Cardiac muscle cell (in vitro differentiated cells and primary cell): ENCODE measurements around the gene RPAIN. TPM values are rescaled to one million over a fixed set of nuclear protein-coding genes. Genes with fewer than 3 reads are reported as not detected.
"Not testable (repeated sequence)": the region's sequence is repeated elsewhere in the genome, so short reads cannot be mapped to it uniquely, and the experiment has no call there.

Source experiments
- DNase-seq, 2 donors: peaks; one replicate each; pipeline versions ENCODE4 v3.0.0 to v3.0.0-alpha.2; 2010 to 2017; ENCODE audit warnings: low read depth in 1 of 2, low spot score in 1 of 2
- H3K27ac ChIP-seq: fragments of 200-600 bp; sonication (generic); 2 replicates; pipeline ENCODE4 v1.5.1; 2016
- H3K27me3 ChIP-seq: fragments of 200-600 bp; sonication (generic); 2 replicates; pipeline ENCODE4 v1.6.0; 2016; ENCODE audit warnings: control low read depth
- H3K36me3 ChIP-seq: fragments of 200-600 bp; sonication (generic); 2 replicates; pipeline ENCODE4 v1.5.1; 2016; ENCODE audit warnings: control low read depth
- H3K4me1 ChIP-seq: fragments of 200-600 bp; sonication (generic); 2 replicates; pipeline ENCODE4 v1.8.1; 2017; ENCODE audit warnings: low read depth, mild to moderate bottlenecking, mixed run types
- H3K4me3 ChIP-seq: fragments of 200-600 bp; sonication (generic); 2 replicates; pipeline ENCODE4 v1.5.1; 2016; ENCODE audit warnings: mild to moderate bottlenecking
- H3K9me3 ChIP-seq: fragments of 200-600 bp; sonication (generic); 2 replicates; pipeline ENCODE4 v1.5.1; 2017; ENCODE audit warnings: low read depth, mild to moderate bottlenecking, control low read depth
- CTCF ChIP-seq: IDR thresholded peaks from 2 replicates; pipeline ENCODE4 v1.5.1; 2012; ENCODE audit warnings: low read depth, mild to moderate bottlenecking, low read length
- polyA plus RNA-seq: library from polyadenylated mRNA; unstranded; fragments of >200 nt; fragmentation: Nextera tagmentation; extraction: Ambion mirVana; gene quantifications from 2 replicates; pipeline ENCODE4 v1.2.1, GENCODE V29; 2016
- total RNA-seq: library from RNA; depleted of rRNA; stranded (reverse); fragments of >200 nt; gene quantifications from 2 replicates; pipeline ENCODE4 v1.2.3, GENCODE V29; 2016

The RPAIN gene
- total and polyA plus RNA-seq, 2 experiments from 2014 or later = 119 to 185 TPM

GRCh38 chr17:5430413-5430999 is 10.5 kb downstream of the RPAIN start:
- DNase-seq = no peak
- no peaks in the 10 kb centered on the region for H3K4me1 ChIP-seq
- no peak overlapping the region for H3K4me3 ChIP-seq
- no peak for TF ChIP-seq CTCF
- peak overlapping the region; percentile 62 for H3K27ac ChIP-seq
- no peaks in the 10 kb centered on the region for H3K27me3 ChIP-seq
- H3K9me3 ChIP-seq = no peaks in the 10 kb centered on the region
- H3K36me3 ChIP-seq = peaks cover 84% of the 10 kb centered on the region

GRCh38 chr17:5431234-5431633 is 11.3 kb downstream of the RPAIN start:
- peak overlapping the region; percentile 62 for H3K27ac ChIP-seq
- not testable (repeated sequence) for DNase-seq, H3K27me3 ChIP-seq, H3K4me3 ChIP-seq, H3K9me3 ChIP-seq, H3K4me1 ChIP-seq
- H3K36me3 ChIP-seq = peaks cover 79% of the 10 kb centered on the region

DNA sequence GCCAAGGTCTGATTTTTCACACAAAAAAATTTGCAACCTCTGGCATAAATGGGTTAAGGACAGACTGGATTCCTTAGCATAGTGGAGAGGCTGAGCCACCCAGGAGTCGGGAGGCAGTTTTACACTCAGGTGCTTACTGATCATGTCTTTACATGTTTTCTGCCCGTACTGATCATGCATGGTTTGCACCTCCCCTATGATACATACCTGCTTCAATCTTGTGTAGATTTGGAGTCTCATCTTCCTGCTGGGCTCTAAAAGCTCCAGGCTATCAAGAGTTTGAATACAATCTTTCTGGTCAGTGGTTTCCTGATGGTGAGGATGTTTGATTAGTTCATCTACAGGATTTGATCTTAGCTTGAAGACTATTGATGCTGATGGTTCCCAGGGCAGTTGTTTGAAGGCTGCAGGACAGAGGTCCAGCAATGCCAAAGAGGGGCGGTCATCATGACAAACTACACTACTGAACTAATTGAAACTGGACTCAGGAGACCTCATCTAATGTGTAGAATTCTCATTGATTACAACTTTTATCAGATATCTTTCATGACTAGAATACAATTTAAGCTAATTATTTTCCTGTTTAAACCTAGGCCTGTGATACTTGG is 12.1 kb downstream of the RPAIN start:
- no peak for TF ChIP-seq CTCF
- no peak overlapping the region for H3K4me3 ChIP-seq
- H3K4me1 ChIP-seq = no peaks in the 10 kb centered on the region
- peaks cover 76% of the 10 kb centered on the region for H3K36me3 ChIP-seq
- H3K27ac ChIP-seq = peak overlapping the region; percentile 62
- no peaks in the 10 kb centered on the region for H3K27me3 ChIP-seq
- no peak for DNase-seq
- no peaks in the 10 kb centered on the region for H3K9me3 ChIP-seq

DNA sequence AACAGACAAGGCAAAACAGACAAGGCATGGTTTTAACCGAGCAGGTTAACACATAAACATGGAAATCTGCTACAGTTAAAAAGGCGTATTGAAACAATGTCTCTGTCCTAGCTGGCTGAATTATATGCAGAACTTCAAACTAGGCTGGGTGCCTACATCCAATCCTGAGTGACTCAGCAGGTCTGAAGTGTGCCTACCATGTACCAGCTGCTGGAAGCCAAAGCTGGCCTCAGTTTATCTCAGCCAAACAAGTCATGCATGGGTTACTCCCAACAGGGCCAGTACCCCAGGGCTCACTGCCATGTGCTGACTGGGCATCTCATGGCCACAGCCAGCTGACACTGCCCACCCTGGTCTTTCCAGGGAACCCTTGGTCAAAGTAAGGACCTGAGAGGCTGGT is 15.0 kb downstream of the RPAIN start:
- Histone ChIP-seq H3K27ac (no peak overlapping the region), H3K27me3 (no peaks in the 10 kb centered on the region), H3K4me3 (no peak overlapping the region), H3K36me3 (peaks cover 59% of the 10 kb centered on the region), H3K9me3 (no peaks in the 10 kb centered on the region), H3K4me1 (peaks cover 8% of the 10 kb centered on the region)
- TF ChIP-seq CTCF = no peak
- DNase-seq = no peak

DNA sequence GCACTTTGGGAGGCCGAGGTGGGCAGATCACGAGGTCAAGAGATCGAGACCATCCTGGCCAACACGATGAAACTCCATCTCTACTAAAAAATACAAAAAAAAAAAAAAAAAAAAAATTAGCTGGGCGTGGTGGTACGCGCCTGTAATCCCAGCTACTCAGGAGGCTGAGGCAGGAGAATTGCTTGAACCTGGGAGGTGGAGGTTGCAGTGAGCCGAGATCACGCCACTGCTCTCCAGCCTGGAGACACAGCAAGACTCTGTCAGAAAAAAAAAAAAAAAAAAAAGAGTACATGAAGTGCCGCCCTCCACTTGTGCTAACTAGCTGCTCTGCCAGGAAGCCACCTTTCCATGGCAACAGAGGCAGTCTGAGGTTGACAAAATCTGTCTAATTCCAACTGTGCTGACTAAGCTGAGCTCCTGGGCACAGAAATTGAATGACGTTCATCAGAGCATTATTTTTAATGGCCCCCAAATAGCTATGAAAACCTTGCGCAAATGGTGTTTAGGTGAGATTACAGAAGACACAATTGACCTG is 15.9 kb downstream of the RPAIN start:
- H3K36me3 ChIP-seq = peaks cover 51% of the 10 kb centered on the region
- not testable (repeated sequence) for H3K9me3 ChIP-seq, H3K4me1 ChIP-seq, H3K4me3 ChIP-seq, H3K27me3 ChIP-seq, H3K27ac ChIP-seq, DNase-seq

- H3K36me3 ChIP-seq = peaks cover 38% of the 10 kb centered on the region
- no peaks in the 10 kb centered on the region for H3K9me3 ChIP-seq
Observed at GRCh38 chr17:5437721-5438317, 17.8 kb downstream of the RPAIN start.

More at GRCh38 chr17:5437721-5438317, 17.8 kb downstream of the RPAIN start:
- peak overlapping the region; percentile 83 for H3K27ac ChIP-seq
- no peak for DNase-seq
- TF ChIP-seq CTCF = no peak
- peaks cover 8% of the 10 kb centered on the region for H3K4me1 ChIP-seq
- peak overlapping the region; percentile 94 for H3K4me3 ChIP-seq
- H3K27me3 ChIP-seq = no peaks in the 10 kb centered on the region
